Endothelial cell of umbilical vein (primary cell): ENCODE measurements around the gene NRK.

Experiments used
- EZH2 ChIP-seq: IDR thresholded peaks from 2 replicates; pipeline ENCODE4 v1.6.1; 2012; ENCODE audit warnings: borderline replicate concordance, low read depth, mild to moderate bottlenecking, moderate library complexity, low read length, inconsistent platforms; ENCODE audit not compliant: severe bottlenecking
- MAX ChIP-seq: IDR thresholded peaks from 2 replicates; pipeline ENCODE4 v1.6.1; 2011; ENCODE audit not compliant: insufficient read depth, insufficient read length
- MYC ChIP-seq: IDR thresholded peaks from one replicate; pipeline ENCODE4 v1.6.1; 2011; ENCODE audit warnings: mild to moderate bottlenecking, low read depth, low read length
- TF ChIP-seq, protein P1 (sequence below), 2 donors: IDR thresholded peaks; 1 replicate in 1 of 2; 2 replicates in 1 of 2; pipeline ENCODE4 v1.5.1; 2011; ENCODE audit warnings: low read length in 2 of 2, mild to moderate bottlenecking in 2 of 2, moderate library complexity in 2 of 2, control low read depth in 1 of 2, inconsistent platforms in 1 of 2, low read depth in 1 of 2; ENCODE audit not compliant: insufficient read depth in 1 of 2; ENCODE audit errors: extremely low read depth in 1 of 2

GRCh38 chrX:105880491-105880890 is 58.2 kb downstream of the NRK start:
- TF ChIP-seq, protein P1, sequence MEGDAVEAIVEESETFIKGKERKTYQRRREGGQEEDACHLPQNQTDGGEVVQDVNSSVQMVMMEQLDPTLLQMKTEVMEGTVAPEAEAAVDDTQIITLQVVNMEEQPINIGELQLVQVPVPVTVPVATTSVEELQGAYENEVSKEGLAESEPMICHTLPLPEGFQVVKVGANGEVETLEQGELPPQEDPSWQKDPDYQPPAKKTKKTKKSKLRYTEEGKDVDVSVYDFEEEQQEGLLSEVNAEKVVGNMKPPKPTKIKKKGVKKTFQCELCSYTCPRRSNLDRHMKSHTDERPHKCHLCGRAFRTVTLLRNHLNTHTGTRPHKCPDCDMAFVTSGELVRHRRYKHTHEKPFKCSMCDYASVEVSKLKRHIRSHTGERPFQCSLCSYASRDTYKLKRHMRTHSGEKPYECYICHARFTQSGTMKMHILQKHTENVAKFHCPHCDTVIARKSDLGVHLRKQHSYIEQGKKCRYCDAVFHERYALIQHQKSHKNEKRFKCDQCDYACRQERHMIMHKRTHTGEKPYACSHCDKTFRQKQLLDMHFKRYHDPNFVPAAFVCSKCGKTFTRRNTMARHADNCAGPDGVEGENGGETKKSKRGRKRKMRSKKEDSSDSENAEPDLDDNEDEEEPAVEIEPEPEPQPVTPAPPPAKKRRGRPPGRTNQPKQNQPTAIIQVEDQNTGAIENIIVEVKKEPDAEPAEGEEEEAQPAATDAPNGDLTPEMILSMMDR (IDR thresholded peaks at IDR 0.05; ENCODE audit: extremely low read depth in 1 of 2, insufficient read depth in 1 of 2, low read depth in 1 of 2, low read length in 2 of 2): no peak
- TF ChIP-seq MYC (no peak), EZH2 (no peak), MAX (no peak)
